ENCODE measurements around the gene CAMK2G.
"Not testable (repeated sequence)": the region's sequence is repeated elsewhere in the genome, so short reads cannot be mapped to it uniquely, and the experiment has no call there.

Gene CAMK2G

GRCh38 chr10:73901261-73901660 is 26.9 kb upstream of the CAMK2G start:
- no peak for DNase-seq

- no peak for DNase-seq
Measured at GRCh38 chr10:73900064-73900463, 25.7 kb upstream of the CAMK2G start.

- no peak for DNase-seq
Measured at GRCh38 chr10:73899423-73899822, 25.1 kb upstream of the CAMK2G start.

GRCh38 chr10:73898730-73899410 is 24.5 kb upstream of the CAMK2G start:
- no peak for DNase-seq

GRCh38 chr10:73897693-73898092 is 23.3 kb upstream of the CAMK2G start:
- DNase-seq: no peak

- not testable (repeated sequence) for DNase-seq
Measured at GRCh38 chr10:73895381-73895780, 21.0 kb upstream of the CAMK2G start.

GRCh38 chr10:73894245-73894971 is 20.1 kb upstream of the CAMK2G start:
- DNase-seq: no peak

GRCh38 chr10:73893426-73893825 is 19.1 kb upstream of the CAMK2G start:
- no peak for DNase-seq

GRCh38 chr10:73892310-73893030 is 18.1 kb upstream of the CAMK2G start:
- DNase-seq: no peak

GRCh38 chr10:73891540-73891939 is 17.2 kb upstream of the CAMK2G start:
- DNase-seq: no peak

GRCh38 chr10:73890830-73891229 is 16.5 kb upstream of the CAMK2G start:
- DNase-seq: not testable (repeated sequence)

- no peak for DNase-seq
Measured at GRCh38 chr10:73890261-73890660, 15.9 kb upstream of the CAMK2G start.

- DNase-seq: not testable (repeated sequence)
Measured at GRCh38 chr10:73889416-73889815, 15.1 kb upstream of the CAMK2G start.

- DNase-seq: peak; percentile 54
Measured at GRCh38 chr10:73889014-73889413, 14.7 kb upstream of the CAMK2G start.

- DNase-seq: no peak
Measured at GRCh38 chr10:73888514-73888913, 14.2 kb upstream of the CAMK2G start.

- DNase-seq: no peak
Measured at GRCh38 chr10:73887294-73888039, 13.1 kb upstream of the CAMK2G start.

- DNase-seq: no peak
Measured at GRCh38 chr10:73886661-73887293, 12.4 kb upstream of the CAMK2G start.

GRCh38 chr10:73886085-73886529 is 11.8 kb upstream of the CAMK2G start:
- DNase-seq: peak; percentile 39

- DNase-seq: no peak
Measured at GRCh38 chr10:73884017-73884416, 9.7 kb upstream of the CAMK2G start.

GRCh38 chr10:73881221-73881919 is 7.0 kb upstream of the CAMK2G start:
- DNase-seq: no peak

- DNase-seq: peak; percentile 56
Measured at GRCh38 chr10:73879296-73880173, 5.2 kb upstream of the CAMK2G start.
